ENCODE results near the gene SKAP2. TPM values are rescaled to one million over a fixed set of nuclear protein-coding genes. Genes with fewer than 3 reads are reported as not detected.

The SKAP2 gene
- polyA plus RNA-seq, 1 experiment, result 2.7 TPM

DNA sequence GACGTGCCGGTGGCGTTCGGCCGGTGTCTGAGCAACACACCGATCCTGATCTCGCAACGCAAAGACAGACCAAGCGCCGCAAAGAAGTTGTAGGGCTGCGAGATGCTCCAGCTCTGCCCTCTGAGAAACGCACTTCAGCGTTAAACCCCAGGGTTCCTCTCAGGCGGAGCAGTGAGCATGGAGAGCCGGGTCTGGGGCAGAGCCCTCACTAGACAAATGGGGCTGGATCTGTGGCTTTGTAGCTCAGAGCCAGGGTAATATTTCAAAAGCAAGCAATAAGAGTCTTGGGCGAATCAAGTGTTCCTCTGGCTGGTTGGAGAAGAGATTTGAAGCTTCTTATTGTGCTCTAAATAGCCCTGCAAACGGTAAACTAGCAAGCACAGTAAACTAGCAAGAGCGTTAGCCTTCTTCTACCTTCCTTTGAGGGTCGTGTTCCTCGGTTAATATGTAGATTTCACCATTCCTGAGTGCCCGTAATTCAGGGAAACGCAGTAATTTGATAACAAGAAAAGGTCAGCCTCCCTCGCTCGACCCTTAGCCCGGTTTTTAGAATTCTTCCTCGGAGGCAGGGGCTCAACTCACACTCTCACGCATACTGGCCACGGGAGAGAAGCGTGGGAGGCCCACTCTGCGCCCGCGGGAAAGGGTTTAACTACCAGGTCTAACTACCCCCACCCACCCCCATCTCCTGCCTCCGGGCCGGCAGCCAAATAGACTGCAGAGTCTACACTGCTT is 6.7 kb downstream of the SKAP2 start:
- H3K4me3 ChIP-seq (ENCODE audit: low read depth, low read length), result no peak overlapping the region

DNA sequence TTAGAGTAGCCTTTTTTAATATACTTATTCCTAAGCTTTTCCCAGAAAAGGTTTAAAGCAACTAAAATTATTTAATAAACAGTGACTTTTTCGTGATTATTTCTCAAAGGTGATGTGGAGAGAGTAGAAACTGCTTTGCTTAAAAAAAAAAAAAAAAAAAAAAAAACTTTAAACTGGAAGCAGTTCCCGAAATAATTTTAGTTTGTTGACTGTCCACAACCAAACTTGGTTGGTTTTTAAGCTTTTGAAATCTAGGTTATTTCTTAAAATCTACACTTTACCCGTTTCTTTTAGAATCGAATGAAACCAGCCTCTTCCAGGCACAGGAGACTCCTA is 7.3 kb downstream of the SKAP2 start:
- no peak for DNase-seq (ENCODE audit: low read depth)
- ChIA-PET CTCF (interaction anchor here (0.6 to 1.2 kb wide), 4 partner anchors 176 to 286 kb away, joined by 3 to 10 read pairs (median 3); partner anchors contain the start of gene HOXA5), POLR2A (interaction anchor here (0.6 kb wide), 1 partner anchor 1809 kb away, joined by 6 read pairs; no protein-coding TSS in a partner anchor)
- Histone ChIP-seq H3K36me3 (ENCODE audit: control insufficient read depth, insufficient read depth, low read length) (no peaks in the 10 kb centered on the region), H3K4me3 (ENCODE audit: low read depth, low read length) (no peak overlapping the region), H3K27me3 (ENCODE audit: control insufficient read depth, insufficient read depth, low read length) (no peaks in the 10 kb centered on the region)
- TF ChIP-seq, protein P1, sequence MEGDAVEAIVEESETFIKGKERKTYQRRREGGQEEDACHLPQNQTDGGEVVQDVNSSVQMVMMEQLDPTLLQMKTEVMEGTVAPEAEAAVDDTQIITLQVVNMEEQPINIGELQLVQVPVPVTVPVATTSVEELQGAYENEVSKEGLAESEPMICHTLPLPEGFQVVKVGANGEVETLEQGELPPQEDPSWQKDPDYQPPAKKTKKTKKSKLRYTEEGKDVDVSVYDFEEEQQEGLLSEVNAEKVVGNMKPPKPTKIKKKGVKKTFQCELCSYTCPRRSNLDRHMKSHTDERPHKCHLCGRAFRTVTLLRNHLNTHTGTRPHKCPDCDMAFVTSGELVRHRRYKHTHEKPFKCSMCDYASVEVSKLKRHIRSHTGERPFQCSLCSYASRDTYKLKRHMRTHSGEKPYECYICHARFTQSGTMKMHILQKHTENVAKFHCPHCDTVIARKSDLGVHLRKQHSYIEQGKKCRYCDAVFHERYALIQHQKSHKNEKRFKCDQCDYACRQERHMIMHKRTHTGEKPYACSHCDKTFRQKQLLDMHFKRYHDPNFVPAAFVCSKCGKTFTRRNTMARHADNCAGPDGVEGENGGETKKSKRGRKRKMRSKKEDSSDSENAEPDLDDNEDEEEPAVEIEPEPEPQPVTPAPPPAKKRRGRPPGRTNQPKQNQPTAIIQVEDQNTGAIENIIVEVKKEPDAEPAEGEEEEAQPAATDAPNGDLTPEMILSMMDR (IDR thresholded peaks at IDR 0.05; ENCODE audit: insufficient read depth, low read depth, low read length), result no peak

More for the DNA sequence above, 6.7 kb downstream of the SKAP2 start:
- H3K36me3 ChIP-seq (ENCODE audit: control insufficient read depth, insufficient read depth, low read length), result no peaks in the 10 kb centered on the region
- no peaks in the 10 kb centered on the region for H3K27me3 ChIP-seq (ENCODE audit: control insufficient read depth, insufficient read depth, low read length)
- no peak for DNase-seq (ENCODE audit: low read depth)
- ChIA-PET POLR2A (interaction anchor here (0.6 kb wide), 1 partner anchor 1809 kb away, joined by 6 read pairs; no protein-coding TSS in a partner anchor), CTCF (interaction anchor here (0.6 to 1.3 kb wide), 5 partner anchors 179 to 322 kb away, joined by 3 to 10 read pairs (median 3); partner anchors contain the start of genes HOXA4 and HOXA5)
- TF ChIP-seq, protein P1 (IDR thresholded peaks at IDR 0.05; ENCODE audit: insufficient read depth, low read depth, low read length), result no peak

DNA sequence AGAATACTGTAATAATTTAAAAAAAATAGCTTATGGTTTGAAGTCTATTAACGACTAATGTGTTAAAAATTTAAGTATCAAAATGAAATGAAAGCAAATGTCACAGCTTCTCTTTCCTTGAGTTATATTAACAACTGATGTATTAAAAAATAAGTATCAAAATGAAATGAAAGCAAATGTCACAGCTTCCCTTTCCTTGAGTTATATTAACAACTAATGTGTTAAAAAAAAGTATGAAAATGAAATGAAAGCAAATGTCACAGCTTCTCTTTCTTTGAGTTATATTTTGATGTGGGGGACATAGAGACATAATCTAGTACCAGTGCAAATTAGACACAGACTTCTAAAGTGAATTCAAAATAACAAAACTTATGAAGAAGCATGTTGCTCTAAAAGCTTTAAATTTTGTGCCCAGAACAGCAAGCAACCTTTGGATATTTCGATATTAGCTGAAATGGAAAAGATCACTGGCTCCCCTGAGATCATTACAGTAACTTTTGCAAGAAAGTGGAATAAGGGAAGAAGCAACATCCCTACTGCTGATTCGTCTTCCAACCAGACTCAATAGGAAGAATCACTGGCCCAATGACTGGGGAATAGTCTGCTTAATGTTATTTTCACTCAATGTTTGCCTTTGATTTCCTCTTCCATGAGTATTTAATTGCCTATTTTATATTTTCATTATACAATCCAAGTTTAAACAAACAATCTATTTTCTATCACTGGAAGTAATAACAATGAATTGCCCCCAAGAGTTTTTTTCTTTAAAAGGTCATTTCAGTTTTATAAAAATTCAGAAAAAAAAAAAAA is 8.0 kb downstream of the SKAP2 start:
- DNase-seq (ENCODE audit: low read depth), result no peak
- TF ChIP-seq, protein P1 (IDR thresholded peaks at IDR 0.05; ENCODE audit: insufficient read depth, low read depth, low read length), result no peak
- ChIA-PET POLR2A (no interaction called here), CTCF (interaction anchor here (0.7 to 5.1 kb wide), 4 partner anchors 175 to 286 kb away, joined by 3 to 59 read pairs (median 4); partner anchors contain the start of gene HOXA5)
- H3K36me3 ChIP-seq (ENCODE audit: control insufficient read depth, insufficient read depth, low read length), result no peaks in the 10 kb centered on the region
- H3K27me3 ChIP-seq (ENCODE audit: control insufficient read depth, insufficient read depth, low read length), result no peaks in the 10 kb centered on the region
- H3K4me3 ChIP-seq (ENCODE audit: low read depth, low read length), result no peak overlapping the region

DNA sequence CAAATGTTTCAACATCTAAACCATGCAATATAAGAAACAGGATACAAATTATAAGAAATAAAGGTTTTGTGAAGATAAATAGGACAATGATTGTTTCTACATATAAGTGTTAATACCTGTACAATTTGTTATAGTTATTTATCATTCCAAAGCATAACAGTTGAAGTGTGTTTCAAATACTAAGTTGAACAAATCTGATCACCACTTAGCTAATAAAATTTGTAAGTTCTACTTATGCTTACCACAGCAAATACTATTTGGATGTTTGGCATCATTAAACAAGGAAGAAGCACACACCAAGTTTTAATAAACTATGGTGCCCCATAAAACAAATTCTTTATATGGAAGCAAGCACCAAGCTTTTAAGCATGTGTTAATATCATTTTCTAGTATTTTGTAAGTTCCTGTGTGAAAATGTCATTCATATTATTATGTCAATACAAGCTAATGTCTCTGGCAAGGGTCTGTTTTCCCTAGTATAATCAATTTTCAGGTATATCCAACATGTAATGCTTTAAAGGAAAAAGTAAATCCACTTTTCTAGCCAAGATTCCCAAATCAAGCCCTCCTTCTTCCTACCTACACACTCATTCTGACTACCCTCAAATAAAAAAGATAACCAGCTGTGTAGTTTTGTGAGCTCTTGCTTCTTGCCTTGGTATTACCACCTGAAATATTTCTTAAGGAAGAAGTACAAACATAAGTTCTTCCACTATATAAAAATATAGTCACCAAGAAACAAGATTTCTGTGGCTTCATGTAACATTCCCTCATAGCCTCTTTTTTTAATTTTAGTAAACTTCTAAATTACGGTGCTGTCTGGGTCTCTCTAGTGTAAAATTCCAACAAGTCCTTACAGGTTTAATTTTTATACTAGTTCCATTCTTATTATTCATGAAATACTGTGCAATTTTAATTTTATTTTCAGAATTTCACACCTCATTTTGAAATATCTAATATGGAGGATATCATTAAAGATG is 9.2 kb downstream of the SKAP2 start:
- POLR2A ChIA-PET, result no interaction called here

More for the DNA sequence above, 9.2 kb downstream of the SKAP2 start:
- TF ChIP-seq, protein P1 (IDR thresholded peaks at IDR 0.05; ENCODE audit: insufficient read depth, low read depth, low read length), result no peak
- H3K4me3 ChIP-seq (ENCODE audit: low read depth, low read length), result no peak overlapping the region
- H3K36me3 ChIP-seq (ENCODE audit: control insufficient read depth, insufficient read depth, low read length), result no peaks in the 10 kb centered on the region
- CTCF ChIA-PET, result interaction anchor here (1.1 to 5.1 kb wide), 6 partner anchors 9 to 962 kb away, joined by 3 to 59 read pairs (median 5); partner anchors contain the start of genes HOXA5 and SKAP2
- no peak for DNase-seq (ENCODE audit: low read depth)
- H3K27me3 ChIP-seq (ENCODE audit: control insufficient read depth, insufficient read depth, low read length), result no peaks in the 10 kb centered on the region
